ENCODE measurements around the gene ACSF3.

ACSF3 gene

DNA sequence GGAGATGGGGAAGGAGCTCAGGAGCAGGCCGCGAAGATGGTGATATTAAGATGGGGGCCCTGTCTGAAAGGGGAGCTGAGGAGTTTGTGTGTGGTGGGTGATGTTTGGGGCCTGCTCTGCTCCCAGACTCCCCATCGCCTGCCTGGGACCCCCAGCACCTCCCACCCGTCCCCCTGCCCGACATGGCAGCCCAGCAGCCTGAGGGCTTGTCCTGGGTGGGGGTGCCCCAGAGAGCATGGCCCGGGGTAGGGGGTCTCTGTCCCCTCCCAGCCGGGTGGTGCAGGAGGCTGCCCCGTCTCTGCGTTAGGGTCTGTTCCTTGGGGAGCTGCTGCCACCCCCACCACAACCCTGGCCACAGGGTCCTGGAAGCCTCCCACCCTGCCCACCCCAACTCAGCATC lies 83.1 kb downstream of the ACSF3 start:
- no peak for DNase-seq (ENCODE audit: extremely low read depth, insufficient read length)
- H3K36me3 ChIP-seq (ENCODE audit: control insufficient read depth, insufficient read depth, low read length) = no peaks in the 10 kb centered on the region
- TF ChIP-seq, protein P1, sequence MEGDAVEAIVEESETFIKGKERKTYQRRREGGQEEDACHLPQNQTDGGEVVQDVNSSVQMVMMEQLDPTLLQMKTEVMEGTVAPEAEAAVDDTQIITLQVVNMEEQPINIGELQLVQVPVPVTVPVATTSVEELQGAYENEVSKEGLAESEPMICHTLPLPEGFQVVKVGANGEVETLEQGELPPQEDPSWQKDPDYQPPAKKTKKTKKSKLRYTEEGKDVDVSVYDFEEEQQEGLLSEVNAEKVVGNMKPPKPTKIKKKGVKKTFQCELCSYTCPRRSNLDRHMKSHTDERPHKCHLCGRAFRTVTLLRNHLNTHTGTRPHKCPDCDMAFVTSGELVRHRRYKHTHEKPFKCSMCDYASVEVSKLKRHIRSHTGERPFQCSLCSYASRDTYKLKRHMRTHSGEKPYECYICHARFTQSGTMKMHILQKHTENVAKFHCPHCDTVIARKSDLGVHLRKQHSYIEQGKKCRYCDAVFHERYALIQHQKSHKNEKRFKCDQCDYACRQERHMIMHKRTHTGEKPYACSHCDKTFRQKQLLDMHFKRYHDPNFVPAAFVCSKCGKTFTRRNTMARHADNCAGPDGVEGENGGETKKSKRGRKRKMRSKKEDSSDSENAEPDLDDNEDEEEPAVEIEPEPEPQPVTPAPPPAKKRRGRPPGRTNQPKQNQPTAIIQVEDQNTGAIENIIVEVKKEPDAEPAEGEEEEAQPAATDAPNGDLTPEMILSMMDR (IDR thresholded peaks at IDR 0.05; ENCODE audit: insufficient read depth, low read length, poor library complexity, severe bottlenecking) = no peak
- no peak overlapping the region for H3K4me3 ChIP-seq (replicated peaks; ENCODE audit: low read depth, low read length)
- H3K27me3 ChIP-seq (replicated peaks; ENCODE audit: control insufficient read depth, insufficient read depth, low read length) = no peaks in the 10 kb centered on the region

DNA sequence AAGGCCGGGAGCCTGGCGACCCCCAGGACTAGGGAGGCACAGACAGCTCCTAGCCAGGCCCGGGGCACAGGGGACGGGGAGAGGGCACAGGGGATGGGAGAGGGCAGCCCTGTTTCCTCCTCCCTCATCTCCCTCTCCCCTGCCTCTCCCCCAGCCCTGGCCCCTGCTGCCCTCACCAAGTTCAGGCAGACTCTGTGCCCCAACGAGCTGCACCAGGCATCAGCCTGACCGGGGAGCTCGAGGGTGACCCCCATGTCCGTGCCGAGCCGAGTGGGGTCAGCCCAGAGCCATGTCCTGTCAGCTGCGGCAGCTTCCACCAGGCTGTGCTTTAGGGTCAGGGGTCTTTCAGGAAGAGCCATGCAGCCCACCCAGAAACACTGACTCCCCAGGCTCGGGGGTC lies 83.8 kb downstream of the ACSF3 start:
- H3K36me3 ChIP-seq (ENCODE audit: control insufficient read depth, insufficient read depth, low read length) = no peaks in the 10 kb centered on the region
- no peak overlapping the region for H3K4me3 ChIP-seq (replicated peaks; ENCODE audit: low read depth, low read length)
- DNase-seq (ENCODE audit: extremely low read depth, insufficient read length) = no peak
- TF ChIP-seq, protein P1 (IDR thresholded peaks at IDR 0.05; ENCODE audit: insufficient read depth, low read length, poor library complexity, severe bottlenecking) = no peak
- no peaks in the 10 kb centered on the region for H3K27me3 ChIP-seq (replicated peaks; ENCODE audit: control insufficient read depth, insufficient read depth, low read length)

DNA sequence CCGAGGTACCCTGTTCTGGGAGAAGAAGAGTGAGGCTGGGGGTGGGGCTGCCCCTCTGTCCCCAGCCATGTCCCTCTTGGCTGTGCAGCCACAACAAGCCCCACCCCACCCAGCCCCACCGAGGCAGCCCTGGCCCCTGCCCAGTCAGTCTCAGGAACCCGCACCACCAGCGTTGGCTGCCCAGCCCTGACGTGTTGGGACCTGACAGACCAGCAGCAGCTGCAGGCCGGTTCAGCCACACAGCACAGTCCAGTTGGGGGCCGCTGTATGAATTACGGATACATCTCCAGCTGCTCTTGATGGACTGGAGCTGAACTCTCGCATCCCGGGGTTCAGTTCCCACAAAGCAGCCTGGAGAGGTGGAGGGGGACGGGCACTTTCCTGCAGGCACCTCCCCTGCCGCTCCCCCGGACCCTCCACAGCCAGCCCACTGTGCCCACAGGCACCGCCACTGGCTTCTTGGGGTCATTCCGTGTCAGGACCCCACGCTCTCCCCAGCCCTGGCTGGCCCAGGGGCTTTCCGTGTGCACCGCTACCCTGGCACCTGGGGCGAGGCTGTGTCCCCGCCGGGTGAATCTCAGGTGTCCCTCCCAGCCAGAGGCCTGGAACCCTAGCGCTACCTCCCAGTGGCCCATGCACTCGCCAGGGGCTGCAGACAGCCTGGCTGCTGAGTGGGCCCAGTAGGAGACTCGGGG lies 84.9 kb downstream of the ACSF3 start:
- H3K36me3 ChIP-seq (ENCODE audit: control insufficient read depth, insufficient read depth, low read length) = no peaks in the 10 kb centered on the region
- no peak for DNase-seq (ENCODE audit: extremely low read depth, insufficient read length)
- no peaks in the 10 kb centered on the region for H3K27me3 ChIP-seq (replicated peaks; ENCODE audit: control insufficient read depth, insufficient read depth, low read length)
- no peak overlapping the region for H3K4me3 ChIP-seq (replicated peaks; ENCODE audit: low read depth, low read length)
- TF ChIP-seq, protein P1 (IDR thresholded peaks at IDR 0.05; ENCODE audit: insufficient read depth, low read length, poor library complexity, severe bottlenecking) = no peak

DNA sequence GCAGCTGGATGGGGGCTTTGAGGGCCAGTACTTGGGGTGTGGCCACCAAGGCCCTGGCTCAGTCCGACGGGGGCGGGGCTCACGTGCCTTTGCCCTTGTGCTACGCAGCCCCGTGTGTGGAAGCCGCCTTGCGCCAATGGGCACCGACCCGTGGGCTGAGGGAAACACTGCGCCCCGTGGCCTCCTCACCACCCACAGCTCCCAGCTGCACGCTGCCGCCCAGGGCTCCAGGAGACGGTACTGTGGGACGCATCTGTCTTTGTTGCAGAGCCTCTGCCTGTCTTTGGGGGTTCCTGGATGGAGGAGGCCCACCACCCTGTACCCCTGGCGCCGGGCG lies 85.5 kb downstream of the ACSF3 start:
- Histone ChIP-seq H3K36me3 (ENCODE audit: control insufficient read depth, insufficient read depth, low read length) (no peaks in the 10 kb centered on the region), H3K4me3 (replicated peaks; ENCODE audit: low read depth, low read length) (no peak overlapping the region), H3K27me3 (replicated peaks; ENCODE audit: control insufficient read depth, insufficient read depth, low read length) (no peaks in the 10 kb centered on the region)
- no peak for DNase-seq (ENCODE audit: extremely low read depth, insufficient read length)
- TF ChIP-seq, protein P1 (IDR thresholded peaks at IDR 0.05; ENCODE audit: insufficient read depth, low read length, poor library complexity, severe bottlenecking) = no peak

DNA sequence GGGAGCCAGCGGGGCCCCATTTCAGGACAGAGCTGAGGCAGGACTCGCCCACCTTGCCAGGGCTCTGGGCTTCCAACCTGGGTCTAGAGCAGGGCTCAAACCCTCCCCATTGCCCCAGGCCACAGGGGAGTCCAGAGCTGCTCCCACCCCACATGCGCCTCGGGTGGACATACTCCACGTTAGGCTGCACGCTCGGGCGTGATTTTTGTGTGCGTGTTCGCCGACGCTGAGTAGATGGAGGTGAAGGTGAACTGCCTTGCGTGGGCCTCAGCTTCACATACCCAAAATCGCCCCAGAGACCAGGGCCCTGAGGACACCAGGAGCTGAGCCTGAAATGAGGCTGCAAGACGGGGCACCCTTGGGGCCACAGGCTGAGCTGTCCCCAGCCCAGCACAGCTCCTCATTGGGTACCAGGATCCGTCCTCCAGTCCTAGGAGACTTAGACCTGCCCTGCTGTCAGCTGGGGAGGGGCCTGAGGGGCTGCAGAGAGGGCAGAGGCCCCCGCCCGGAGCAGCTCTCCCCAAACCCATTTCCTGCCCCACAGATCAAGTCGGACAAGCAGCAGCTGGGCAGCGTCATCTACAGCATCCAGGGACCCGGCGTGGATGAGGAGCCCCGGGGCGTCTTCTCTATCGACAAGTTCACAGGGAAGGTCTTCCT lies 86.1 kb downstream of the ACSF3 start:
- no peaks in the 10 kb centered on the region for H3K27me3 ChIP-seq (replicated peaks; ENCODE audit: control insufficient read depth, insufficient read depth, low read length)
- no peaks in the 10 kb centered on the region for H3K36me3 ChIP-seq (ENCODE audit: control insufficient read depth, insufficient read depth, low read length)
- DNase-seq (ENCODE audit: extremely low read depth, insufficient read length) = no peak
- TF ChIP-seq, protein P1 (IDR thresholded peaks at IDR 0.05; ENCODE audit: insufficient read depth, low read length, poor library complexity, severe bottlenecking) = no peak
- no peak overlapping the region for H3K4me3 ChIP-seq (replicated peaks; ENCODE audit: low read depth, low read length)
